Stomach (tissue), 4 donors: Measurements from ENCODE around the gene ARID1B.

Source experiments
- EP300 ChIP-seq: sonication (generic); formaldehyde crosslinking; IDR thresholded peaks from one replicate; pipeline ENCODE4 v1.6.1; 2017; ENCODE audit warnings: antibody characterized with exemption
- POLR2A ChIP-seq, 4 donors: fragments of 450-650 bp; IDR thresholded peaks; one replicate each; pipeline ENCODE4 v1.6.1; 2016; ENCODE audit warnings: antibody characterized with exemption in 4 of 4, control low read depth in 2 of 4, mild to moderate bottlenecking in 1 of 4, moderate library complexity in 1 of 4
- POLR2AphosphoS5 ChIP-seq, 3 donors: sonication (generic); formaldehyde crosslinking; IDR thresholded peaks; one replicate each; pipeline ENCODE4 v1.6.1; 2016; ENCODE audit warnings: antibody characterized with exemption in 3 of 3
- TF ChIP-seq, protein P1 (sequence below), 7 experiments: fragments of 450-650 bp in 4 of 7; fragments of 200-600 bp in 3 of 7; sonication (generic) in 3 of 7; IDR thresholded peaks; one replicate each; pipeline ENCODE4 v1.5.1; 2016 to 2019; ENCODE audit warnings: antibody characterized with exemption in 7 of 7, control low read depth in 2 of 7, mild to moderate bottlenecking in 1 of 7

DNA sequence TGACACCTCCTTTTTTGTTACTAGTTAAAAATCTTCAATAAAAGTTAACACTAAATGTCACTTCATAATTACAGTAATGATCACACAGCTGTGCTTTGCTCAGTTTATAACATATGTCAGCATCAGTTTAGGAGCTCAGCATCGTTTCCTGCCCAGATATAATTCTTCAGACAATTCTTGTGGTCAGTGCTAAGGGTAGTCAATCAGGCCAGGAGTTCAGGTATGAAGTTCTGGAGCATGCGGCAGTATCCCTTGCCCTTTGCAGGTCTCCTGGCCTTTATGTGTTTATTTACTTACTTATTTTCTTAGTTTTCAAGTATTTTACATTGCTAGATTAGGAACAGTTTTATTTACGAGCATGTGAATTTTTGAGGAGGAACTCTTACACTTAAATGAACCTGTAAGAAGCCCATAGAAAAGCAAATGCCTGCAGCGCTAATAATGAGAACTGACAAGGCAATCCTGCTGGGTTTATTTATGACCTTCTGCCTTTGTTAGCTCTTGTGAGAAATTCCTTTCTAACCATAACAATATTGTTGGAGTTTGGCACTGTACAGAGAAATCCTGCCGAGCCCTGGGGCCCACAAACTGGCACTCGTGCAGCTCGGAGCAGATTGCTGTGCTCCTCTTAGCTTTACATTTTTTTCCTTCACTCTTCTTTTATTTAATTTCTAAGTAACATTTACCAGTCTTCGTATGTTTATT, 293.4 kb downstream of the ARID1B start:
- TF ChIP-seq POLR2AphosphoS5 (IDR thresholded peaks at IDR 0.05) (no peak), POLR2A (IDR thresholded peaks at IDR 0.05) (no peak), EP300 (no peak)
- TF ChIP-seq, protein P1, sequence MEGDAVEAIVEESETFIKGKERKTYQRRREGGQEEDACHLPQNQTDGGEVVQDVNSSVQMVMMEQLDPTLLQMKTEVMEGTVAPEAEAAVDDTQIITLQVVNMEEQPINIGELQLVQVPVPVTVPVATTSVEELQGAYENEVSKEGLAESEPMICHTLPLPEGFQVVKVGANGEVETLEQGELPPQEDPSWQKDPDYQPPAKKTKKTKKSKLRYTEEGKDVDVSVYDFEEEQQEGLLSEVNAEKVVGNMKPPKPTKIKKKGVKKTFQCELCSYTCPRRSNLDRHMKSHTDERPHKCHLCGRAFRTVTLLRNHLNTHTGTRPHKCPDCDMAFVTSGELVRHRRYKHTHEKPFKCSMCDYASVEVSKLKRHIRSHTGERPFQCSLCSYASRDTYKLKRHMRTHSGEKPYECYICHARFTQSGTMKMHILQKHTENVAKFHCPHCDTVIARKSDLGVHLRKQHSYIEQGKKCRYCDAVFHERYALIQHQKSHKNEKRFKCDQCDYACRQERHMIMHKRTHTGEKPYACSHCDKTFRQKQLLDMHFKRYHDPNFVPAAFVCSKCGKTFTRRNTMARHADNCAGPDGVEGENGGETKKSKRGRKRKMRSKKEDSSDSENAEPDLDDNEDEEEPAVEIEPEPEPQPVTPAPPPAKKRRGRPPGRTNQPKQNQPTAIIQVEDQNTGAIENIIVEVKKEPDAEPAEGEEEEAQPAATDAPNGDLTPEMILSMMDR (IDR thresholded peaks at IDR 0.05) = no peak
